ENCODE results near the gene SCRT2. TPM values are rescaled to one million over a fixed set of nuclear protein-coding genes. Genes with fewer than 3 reads are reported as not detected.

The SCRT2 gene
- polyA plus RNA-seq, 1 donor from 2014 or later: 2.5 TPM

- Histone ChIP-seq H3K36me3 (ENCODE audit: insufficient read depth, low read length) (no peaks in the 10 kb centered on the region), H3K9me2 (ENCODE audit: insufficient read depth, low read length) (no peaks in the 10 kb centered on the region), H3K27me3 (ENCODE audit: insufficient read depth, low read depth, low read length) (no peaks in the 10 kb centered on the region), H3K4me3 (ENCODE audit: low read length) (no peak overlapping the region), H3F3A (ENCODE audit: insufficient read depth, low read length, poor library complexity, severe bottlenecking) (no peaks in the 10 kb centered on the region), H3K79me2 (replicated peaks; ENCODE audit: insufficient read depth, low read length) (no peaks in the 10 kb centered on the region), H3K9me3 (ENCODE audit: low read length) (peaks cover 5% of the 10 kb centered on the region), H4K20me1 (ENCODE audit: insufficient read depth) (no peaks in the 10 kb centered on the region), H3K4me2 (ENCODE audit: low read length) (no peak overlapping the region), H2AFZ (ENCODE audit: low read depth, low read length) (no peak overlapping the region), H3K9ac (ENCODE audit: low read length) (no peak overlapping the region), H3K27ac (ENCODE audit: low read length) (no peak overlapping the region)
- TF ChIP-seq TAF1 (IDR thresholded peaks at IDR 0.05; ENCODE audit: low read depth) (no peak), EP300 (conservative IDR thresholded peaks at IDR 0.05; ENCODE audit: poor library complexity, severe bottlenecking) (no peak), POLR2AphosphoS5 (IDR thresholded peaks at IDR 0.05) (no peak), REST (IDR thresholded peaks at IDR 0.05; ENCODE audit: borderline replicate concordance) (no peak), RAD21 (conservative IDR thresholded peaks at IDR 0.05) (no peak), EZH2 (IDR thresholded peaks at IDR 0.05; ENCODE audit: borderline replicate concordance, insufficient read depth, low read length, poor library complexity, severe bottlenecking) (no peak), SMC3 (conservative IDR thresholded peaks at IDR 0.05; ENCODE audit: poor library complexity) (no peak), CTCF (IDR thresholded peaks at IDR 0.05; ENCODE audit: poor library complexity, severe bottlenecking) (no peak), MXI1 (conservative IDR thresholded peaks at IDR 0.05; ENCODE audit: poor library complexity, severe bottlenecking) (no peak)
Observed at GRCh38 chr20:623021-623420, 52.6 kb downstream of the SCRT2 start.

- H3K36me3 ChIP-seq (ENCODE audit: insufficient read depth, low read length): no peaks in the 10 kb centered on the region
- no peak overlapping the region for H3K4me3 ChIP-seq (ENCODE audit: low read length)
- peaks cover 6% of the 10 kb centered on the region for H3K9me3 ChIP-seq (ENCODE audit: low read length)
- H3K4me2 ChIP-seq (ENCODE audit: low read length): no peak overlapping the region
- no peak overlapping the region for H3K27ac ChIP-seq (ENCODE audit: low read length)
- H3K27me3 ChIP-seq (ENCODE audit: insufficient read depth, low read depth, low read length): no peaks in the 10 kb centered on the region
- H3K9ac ChIP-seq (ENCODE audit: low read length): no peak overlapping the region
- H4K20me1 ChIP-seq (ENCODE audit: insufficient read depth): no peaks in the 10 kb centered on the region
- TF ChIP-seq CTCF (IDR thresholded peaks at IDR 0.05; ENCODE audit: poor library complexity, severe bottlenecking) (no peak), EP300 (conservative IDR thresholded peaks at IDR 0.05; ENCODE audit: poor library complexity, severe bottlenecking) (no peak), POLR2AphosphoS5 (IDR thresholded peaks at IDR 0.05) (no peak)
- H3F3A ChIP-seq (ENCODE audit: insufficient read depth, low read length, poor library complexity, severe bottlenecking): no peaks in the 10 kb centered on the region
- no peaks in the 10 kb centered on the region for H3K9me2 ChIP-seq (ENCODE audit: insufficient read depth, low read length)
- no peaks in the 10 kb centered on the region for H3K79me2 ChIP-seq (replicated peaks; ENCODE audit: insufficient read depth, low read length)
- no peak overlapping the region for H2AFZ ChIP-seq (ENCODE audit: low read depth, low read length)
Observed at GRCh38 chr20:622161-622560, 53.4 kb downstream of the SCRT2 start.
